ENCODE measurements around the gene MS4A2. TPM values are rescaled to one million over a fixed set of nuclear protein-coding genes. Genes with fewer than 3 reads are reported as not detected.

MS4A2 gene
- total RNA-seq, 1 donor from 2014 or later, result not detected

Other genes starting within 250 kb of the MS4A2 start
- gene CBLIF, start 243.2 kb upstream of the MS4A2 start, total RNA-seq, result not detected in 2 replicates
- gene TCN1, start 222.2 kb upstream of the MS4A2 start, total RNA-seq, result not detected in 2 replicates
- not detected in 2 replicates for gene OOSP3, start 209.9 kb upstream of the MS4A2 start, total RNA-seq
- 0.27 TPM in 1 of 2 replicates, not detected in the other for gene OOSP1, start 150.2 kb upstream of the MS4A2 start, total RNA-seq
- not detected in 2 replicates for gene OOSP4A, start 124.6 kb upstream of the MS4A2 start, total RNA-seq
- not detected in 2 replicates for gene OOSP4B, start 71.5 kb upstream of the MS4A2 start, total RNA-seq
- not detected in 2 replicates for gene OOSP2, start 48.3 kb upstream of the MS4A2 start, total RNA-seq
- not detected in 2 replicates for gene MS4A3, start 32.0 kb upstream of the MS4A2 start, total RNA-seq
- not detected in 2 replicates for gene MS4A6A, start 94.4 kb downstream of the MS4A2 start, total RNA-seq
- gene MS4A4E, start 154.5 kb downstream of the MS4A2 start, total RNA-seq, result 0.20 TPM in 1 of 2 replicates, not detected in the other
- not detected in 2 replicates for gene MS4A4A, start 192.0 kb downstream of the MS4A2 start, total RNA-seq
- not detected in 2 replicates for gene MS4A6E, start 238.6 kb downstream of the MS4A2 start, total RNA-seq

Measured in T-helper 1 cell treated with Interleukin-12 subunit alpha and Interleukin-12 subunit beta and Interleukin-4 antibody, amounts not matched to agents 30 ng/mL and 1 ng/mL, for 36 hours (primary cell).